Measurements from ENCODE around the gene MPP4. TPM values are rescaled to one million over a fixed set of nuclear protein-coding genes. Genes with fewer than 3 reads are reported as not detected.

The MPP4 gene
- total RNA-seq: not detected

- no peak for DNase-seq (ENCODE audit: low spot score in 2 of 2)
- Mint-ChIP-seq H3K27ac (no peak within 1 kb of the TSS), H3K9me3 (no peaks in the 10 kb centered on the region), H3K36me3 (no peaks in the 10 kb centered on the region)
- no peak for ATAC-seq
These were observed at the start of gene MPP4 for GRCh38 chr2:201698588-201699226. Gene MPP4, minus strand, starts transcription at chr2:201698644. Its CDS starts 4,690 bp downstream, at chr2:201693954.

DNA sequence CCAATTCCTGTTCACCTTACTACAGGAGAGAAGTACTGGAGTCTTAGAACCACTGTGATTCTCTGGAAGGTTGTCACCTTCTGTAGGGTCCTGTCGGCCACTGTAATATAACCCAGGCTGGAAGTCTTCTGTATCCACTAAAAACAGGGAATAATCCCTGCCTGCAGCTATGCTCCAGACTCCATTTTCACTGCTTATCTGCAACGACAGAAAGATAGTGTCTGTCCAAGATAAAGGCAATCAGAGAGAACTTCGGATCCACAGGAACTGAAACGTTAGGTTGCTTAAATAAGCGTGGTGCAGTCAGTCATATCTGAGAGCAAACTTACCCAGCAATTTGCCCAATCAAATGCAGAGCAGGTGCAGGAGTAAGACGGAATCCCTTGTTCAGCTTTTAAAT, 48.1 kb upstream of the MPP4 start:
- Mint-ChIP-seq H3K36me3 (no peaks in the 10 kb centered on the region), H3K27ac (no peak overlapping the region), H3K9me3 (no peaks in the 10 kb centered on the region)
- ATAC-seq: no peak
- DNase-seq (ENCODE audit: low spot score in 2 of 2): no peak

- Mint-ChIP-seq H3K27ac (no peak overlapping the region), H3K36me3 (peaks cover 13 to 33% of the 10 kb centered on the region in 2 donors), H3K9me3 (peaks cover 0 to 7% of the 10 kb centered on the region in 2 donors)
- ATAC-seq (no peak), DNase-seq (ENCODE audit: low spot score in 2 of 2) (no peak)
These were observed 37.0 kb upstream of the MPP4 start for GRCh38 chr2:201735486-201735885.

GRCh38 chr2:201734111-201734510, 35.7 kb upstream of the MPP4 start:
- Mint-ChIP-seq H3K36me3 (peaks cover 13 to 33% of the 10 kb centered on the region in 2 donors), H3K9me3 (peaks cover 0 to 7% of the 10 kb centered on the region in 2 donors), H3K27ac (no peak overlapping the region)
- DNase-seq (ENCODE audit: low spot score in 2 of 2): no peak
- no peak for ATAC-seq

DNA sequence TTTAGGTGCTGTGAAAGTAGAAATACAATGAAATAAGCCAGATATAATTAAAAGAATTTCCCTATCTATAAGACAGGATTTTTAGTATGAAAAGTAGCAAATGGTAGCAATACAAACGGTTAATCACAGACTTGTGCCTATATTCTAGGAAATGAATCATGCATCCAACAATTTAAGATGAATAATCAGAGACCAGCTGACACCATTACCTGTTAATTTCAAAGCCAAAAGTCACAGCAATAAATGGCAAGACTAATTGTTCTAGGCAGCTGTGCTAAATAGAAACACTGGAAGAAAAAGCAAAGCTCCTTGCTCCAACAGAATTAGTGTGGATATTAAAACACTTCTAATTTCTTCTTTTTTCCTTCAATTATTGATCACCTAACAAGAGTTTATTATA, 35.1 kb upstream of the MPP4 start:
- Mint-ChIP-seq H3K36me3 (peaks cover 16 to 31% of the 10 kb centered on the region in 2 donors), H3K27ac (no peak overlapping the region), H3K9me3 (peaks cover 0 to 7% of the 10 kb centered on the region in 2 donors)
- ATAC-seq: no peak
- DNase-seq (ENCODE audit: low spot score in 2 of 2): no peak

DNA sequence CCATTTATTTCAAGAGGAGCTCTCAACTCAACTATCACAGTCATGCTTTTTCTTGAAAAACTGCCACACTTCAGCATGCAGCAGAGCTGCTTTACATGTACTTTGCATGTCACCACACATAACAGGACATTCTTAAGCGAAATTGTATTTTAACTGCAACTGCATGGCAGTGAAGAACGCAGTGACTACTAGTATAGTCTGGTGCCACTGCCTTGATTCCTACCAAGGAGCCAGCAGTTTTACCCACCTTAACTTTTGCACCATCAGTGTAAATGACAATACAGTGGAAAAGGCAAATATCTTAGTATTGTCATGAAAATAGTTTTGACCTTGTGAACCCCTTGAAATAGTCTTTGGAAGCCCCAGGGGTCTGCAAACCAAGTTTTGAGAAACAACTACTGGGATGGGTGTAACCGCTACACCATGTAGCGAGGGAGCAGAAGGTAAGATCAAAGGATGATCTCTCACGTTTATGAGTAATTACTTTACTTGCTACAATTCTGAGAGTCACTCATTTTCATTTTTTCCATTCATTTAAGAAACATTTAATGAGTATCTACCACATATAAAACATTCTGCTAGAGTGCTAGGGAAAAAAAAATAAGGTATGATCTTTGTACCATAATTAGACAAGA, 32.3 kb upstream of the MPP4 start:
- ATAC-seq (peak; percentile 93 to 94), DNase-seq (ENCODE audit: low spot score in 2 of 2) (peak in 1 of 2 donors; percentile 15)
- Mint-ChIP-seq H3K27ac (no peak overlapping the region), H3K9me3 (no peaks in the 10 kb centered on the region), H3K36me3 (peaks cover 18 to 20% of the 10 kb centered on the region in 2 donors)

DNA sequence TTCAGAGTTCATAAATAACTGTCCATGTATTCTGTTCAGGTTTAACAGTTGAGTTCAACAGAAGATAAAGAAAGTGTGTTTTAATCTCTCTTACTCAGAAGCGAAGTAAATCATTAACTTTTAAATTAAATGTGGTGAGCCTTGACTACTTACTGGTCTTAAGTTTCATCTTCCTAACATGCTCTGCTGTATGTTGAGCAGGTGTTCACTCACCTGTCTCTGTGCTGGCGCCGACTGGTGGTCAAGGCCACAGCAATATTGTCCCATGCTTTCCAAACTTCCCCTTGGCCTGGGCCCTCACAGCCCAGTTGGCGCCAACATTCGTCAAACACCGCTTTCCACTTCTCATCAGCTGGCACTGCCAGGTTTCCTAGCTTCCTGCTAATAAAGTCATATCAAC, 17.0 kb upstream of the MPP4 start:
- ATAC-seq (no peak), DNase-seq (ENCODE audit: low spot score in 2 of 2) (no peak)
- Mint-ChIP-seq H3K9me3 (peaks cover 0 to 7% of the 10 kb centered on the region in 2 donors), H3K27ac (peak overlapping the region in 1 of 2 donors; percentile 80), H3K36me3 (peaks cover 16 to 25% of the 10 kb centered on the region in 2 donors)

DNA sequence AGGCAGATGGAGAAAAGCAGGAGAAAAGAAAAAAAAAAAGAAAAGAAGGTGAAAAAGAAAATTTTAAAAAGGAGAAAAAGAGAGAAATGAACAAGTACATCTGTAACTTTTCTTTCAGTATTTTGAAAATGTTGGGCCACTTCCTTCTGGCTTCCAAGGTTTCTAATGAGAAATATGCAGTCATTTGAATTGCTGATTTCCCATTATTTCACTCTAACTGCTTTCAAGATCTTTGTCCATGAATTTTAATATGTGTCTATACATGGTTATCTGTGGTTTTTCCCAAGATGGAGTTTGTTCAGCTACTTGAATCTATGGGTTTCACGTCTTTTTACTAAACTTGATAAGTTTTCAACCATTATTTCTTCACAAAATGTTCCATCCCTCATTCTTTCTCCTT, 14.3 kb upstream of the MPP4 start:
- ATAC-seq (no peak), DNase-seq (ENCODE audit: low spot score in 2 of 2) (no peak)
- peaks cover 6 to 16% of the 10 kb centered on the region in 2 donors for H3K36me3 Mint-ChIP-seq
- no peaks in the 10 kb centered on the region for H3K9me3 Mint-ChIP-seq
- no peak overlapping the region for H3K27ac Mint-ChIP-seq

GRCh38 chr2:201709747-201710146, 11.3 kb upstream of the MPP4 start:
- ATAC-seq (no peak), DNase-seq (ENCODE audit: low spot score in 2 of 2) (no peak)
- Mint-ChIP-seq H3K27ac (no peak overlapping the region), H3K9me3 (no peaks in the 10 kb centered on the region), H3K36me3 (peaks cover 0 to 5% of the 10 kb centered on the region in 2 donors)

DNA sequence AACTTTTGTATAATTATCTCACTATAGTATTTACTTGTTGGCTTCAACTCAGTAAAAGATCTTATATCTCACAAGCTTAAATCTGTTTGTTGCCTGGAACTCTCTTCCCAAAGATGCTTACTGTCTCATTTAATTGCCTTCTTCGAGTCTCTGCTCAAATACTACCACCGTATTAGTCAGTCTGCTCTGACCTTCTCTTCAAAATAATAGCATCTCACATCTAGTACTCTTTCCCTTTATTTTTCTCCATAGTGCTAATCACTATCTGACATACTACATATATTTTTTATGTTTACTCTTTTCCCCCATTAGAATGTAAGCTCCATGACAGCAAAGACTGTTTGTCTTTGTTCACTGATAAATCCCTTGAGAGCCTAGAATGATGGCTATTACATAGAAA, 10.6 kb upstream of the MPP4 start:
- no peaks in the 10 kb centered on the region for H3K36me3 Mint-ChIP-seq
- DNase-seq (ENCODE audit: low spot score in 2 of 2) (no peak), ATAC-seq (no peak)
- H3K27ac Mint-ChIP-seq: no peak overlapping the region
- no peaks in the 10 kb centered on the region for H3K9me3 Mint-ChIP-seq

- H3K27ac Mint-ChIP-seq: peak overlapping the region in 1 of 2 donors; percentile 45
- ATAC-seq: no peak
- no peak for DNase-seq (ENCODE audit: low spot score in 2 of 2)
- H3K9me3 Mint-ChIP-seq: no peaks in the 10 kb centered on the region
- no peaks in the 10 kb centered on the region for H3K36me3 Mint-ChIP-seq
These were observed 9.3 kb upstream of the MPP4 start for GRCh38 chr2:201707753-201708152.

DNA sequence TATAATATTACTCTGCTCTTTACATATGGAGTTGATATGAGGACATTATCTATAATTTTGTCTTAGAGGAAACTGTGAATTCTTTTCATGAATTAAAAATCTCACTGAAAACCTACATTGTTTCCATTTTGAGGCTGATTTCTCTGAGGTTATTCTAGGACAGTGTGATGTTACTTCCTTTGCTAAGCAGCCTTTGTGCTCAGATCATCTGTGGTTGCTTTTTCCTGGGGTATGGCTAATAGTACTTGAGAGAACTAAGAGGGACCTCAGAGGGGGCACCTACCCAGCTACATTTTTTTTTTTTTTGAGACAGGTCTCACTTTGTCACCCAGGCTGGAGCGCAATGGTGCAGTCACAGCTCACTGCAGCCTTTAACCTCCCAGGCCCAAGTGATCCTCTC, 8.7 kb upstream of the MPP4 start:
- Mint-ChIP-seq H3K27ac (no peak overlapping the region), H3K36me3 (no peaks in the 10 kb centered on the region), H3K9me3 (no peaks in the 10 kb centered on the region)
- DNase-seq (ENCODE audit: low spot score in 2 of 2): no peak
- no peak for ATAC-seq

- H3K27ac Mint-ChIP-seq: no peak overlapping the region
- DNase-seq (ENCODE audit: low spot score in 2 of 2) (no peak), ATAC-seq (no peak)
- no peaks in the 10 kb centered on the region for H3K36me3 Mint-ChIP-seq
- no peaks in the 10 kb centered on the region for H3K9me3 Mint-ChIP-seq
These were observed 6.1 kb upstream of the MPP4 start for GRCh38 chr2:201704536-201704935.

- no peak overlapping the region for H3K27ac Mint-ChIP-seq
- no peaks in the 10 kb centered on the region for H3K36me3 Mint-ChIP-seq
- no peaks in the 10 kb centered on the region for H3K9me3 Mint-ChIP-seq
- DNase-seq (ENCODE audit: low spot score in 2 of 2): no peak
- ATAC-seq: no peak
These were observed 3.2 kb upstream of the MPP4 start for GRCh38 chr2:201701646-201702045.

- Mint-ChIP-seq H3K36me3 (no peaks in the 10 kb centered on the region), H3K9me3 (no peaks in the 10 kb centered on the region), H3K27ac (no peak overlapping the region)
- DNase-seq (ENCODE audit: low spot score in 2 of 2): no peak
- ATAC-seq: no peak
These were observed 972 bp upstream of the MPP4 start for GRCh38 chr2:201699416-201699815.

DNA sequence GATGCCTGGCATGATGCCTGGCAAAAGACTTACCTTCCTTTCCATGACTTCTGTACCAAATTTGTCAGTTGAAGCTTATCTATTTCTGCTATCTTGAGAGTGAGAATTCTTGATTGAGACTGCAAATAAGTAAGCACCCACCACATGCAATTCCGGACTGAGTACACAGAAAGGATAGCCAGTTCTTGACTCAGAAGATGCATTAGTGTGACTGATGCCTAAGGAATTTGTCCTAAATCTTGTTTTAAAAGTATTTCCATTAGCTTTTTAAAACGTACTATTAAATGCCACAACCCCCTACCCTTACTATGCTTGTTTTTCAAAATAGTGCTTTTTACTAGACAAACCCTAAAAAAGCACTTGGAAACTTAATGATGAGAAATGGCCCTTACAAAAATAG, 545 bp downstream of the MPP4 start:
- H3K9me3 Mint-ChIP-seq: no peaks in the 10 kb centered on the region
- no peak for ATAC-seq
- DNase-seq (ENCODE audit: low spot score in 2 of 2): no peak
- no peak overlapping the region for H3K27ac Mint-ChIP-seq
- no peaks in the 10 kb centered on the region for H3K36me3 Mint-ChIP-seq

DNA sequence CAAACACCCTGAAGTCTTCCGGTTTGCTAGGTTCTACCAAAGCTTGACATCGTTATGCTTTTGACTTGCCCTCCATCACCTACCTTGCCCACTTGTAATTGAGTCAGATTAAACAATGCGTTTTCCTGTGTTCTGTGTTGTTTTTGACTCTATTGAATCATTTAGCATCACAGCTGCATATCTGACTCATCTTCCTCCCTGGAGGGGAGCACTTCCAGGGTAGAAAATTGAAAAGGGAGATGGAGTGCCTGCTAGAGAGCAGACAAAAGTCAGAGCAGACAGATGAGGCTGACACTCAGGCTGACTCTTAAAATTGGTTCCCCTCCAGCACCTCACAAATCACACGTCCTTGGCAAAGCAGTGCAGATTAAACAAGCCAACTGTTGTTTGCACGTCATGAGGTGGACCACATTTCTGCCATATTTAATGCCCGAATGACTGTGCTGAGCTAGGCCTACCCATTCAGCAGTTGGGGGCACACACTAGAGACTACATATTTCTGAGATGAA, 2.2 kb downstream of the MPP4 start:
- H3K9me3 Mint-ChIP-seq: no peaks in the 10 kb centered on the region
- H3K36me3 Mint-ChIP-seq: no peaks in the 10 kb centered on the region
- ATAC-seq (peak in 1 of 2 donors; percentile 51), DNase-seq (ENCODE audit: low spot score in 2 of 2) (no peak)
- no peak overlapping the region for H3K27ac Mint-ChIP-seq

DNA sequence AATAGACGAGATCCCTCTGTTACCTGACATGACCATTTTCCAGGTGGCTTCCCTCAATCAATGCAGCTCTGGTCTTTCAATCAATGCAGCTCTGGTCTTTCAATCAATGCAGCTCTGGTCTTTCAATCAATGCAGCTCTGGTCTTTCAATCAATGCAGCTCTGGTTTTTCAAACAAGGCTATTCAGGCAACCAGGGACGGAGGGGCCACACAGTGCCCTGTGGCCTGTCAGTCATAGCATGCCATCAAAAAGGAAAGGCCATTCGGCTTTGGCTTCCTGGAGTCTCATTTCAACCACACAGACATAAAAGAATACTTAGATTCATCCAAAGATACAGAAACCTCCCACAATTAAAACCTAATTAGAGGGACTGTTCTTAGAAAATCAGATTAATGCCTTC, 13.3 kb downstream of the MPP4 start:
- Mint-ChIP-seq H3K9me3 (no peaks in the 10 kb centered on the region), H3K36me3 (no peaks in the 10 kb centered on the region), H3K27ac (no peak overlapping the region)
- no peak for ATAC-seq
- DNase-seq (ENCODE audit: low spot score in 2 of 2): no peak

All from activated naive CD4-positive, alpha-beta T cell treated with anti-CD3 and anti-CD28 coated beads, Interleukin-2, amount 50 U/mL, for 72 hours (primary cell).